ENCODE data around the gene TFCP2L1. TPM values are rescaled to one million over a fixed set of nuclear protein-coding genes. Genes with fewer than 3 reads are reported as not detected.
A peak's percentile ranks its signal among the peaks of the same experiment; 100 is the strongest.
"Not testable (repeated sequence)": the region's sequence is repeated elsewhere in the genome, so short reads cannot be mapped to it uniquely, and the experiment has no call there.

The TFCP2L1 gene, protein sequence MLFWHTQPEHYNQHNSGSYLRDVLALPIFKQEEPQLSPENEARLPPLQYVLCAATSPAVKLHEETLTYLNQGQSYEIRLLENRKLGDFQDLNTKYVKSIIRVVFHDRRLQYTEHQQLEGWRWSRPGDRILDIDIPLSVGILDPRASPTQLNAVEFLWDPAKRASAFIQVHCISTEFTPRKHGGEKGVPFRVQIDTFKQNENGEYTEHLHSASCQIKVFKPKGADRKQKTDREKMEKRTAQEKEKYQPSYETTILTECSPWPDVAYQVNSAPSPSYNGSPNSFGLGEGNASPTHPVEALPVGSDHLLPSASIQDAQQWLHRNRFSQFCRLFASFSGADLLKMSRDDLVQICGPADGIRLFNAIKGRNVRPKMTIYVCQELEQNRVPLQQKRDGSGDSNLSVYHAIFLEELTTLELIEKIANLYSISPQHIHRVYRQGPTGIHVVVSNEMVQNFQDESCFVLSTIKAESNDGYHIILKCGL
- 0.45 TPM for polyA plus RNA-seq
- long read RNA-seq, donor 1: 0 reads
- long read RNA-seq, donor 2, full-length matches to known transcripts: 1 of 1 reads
- long read RNA-seq, donor 2, partial matches to known transcripts: 0 of 1 reads
- long read RNA-seq, donor 2, other reads (novel, unspliced or antisense): 0 of 1 reads
- long read RNA-seq, donor 3: 0 reads
- long read RNA-seq, donor 4: 0 reads
- long read RNA-seq, donor 5, full-length matches to known transcripts: 1 of 1 reads
- long read RNA-seq, donor 5, partial matches to known transcripts: 0 of 1 reads
- long read RNA-seq, donor 5, other reads (novel, unspliced or antisense): 0 of 1 reads
- long read RNA-seq, donor 6: 0 reads
- long read RNA-seq, donor 7, full-length matches to known transcripts: 1 of 1 reads
- long read RNA-seq, donor 7, partial matches to known transcripts: 0 of 1 reads
- long read RNA-seq, donor 7, other reads (novel, unspliced or antisense): 0 of 1 reads
- long read RNA-seq, donor 8: 0 reads
- long read RNA-seq, donor 9: 0 reads
- long read RNA-seq, donor 10: 0 reads
- long read RNA-seq, donor 11: 0 reads

DNA sequence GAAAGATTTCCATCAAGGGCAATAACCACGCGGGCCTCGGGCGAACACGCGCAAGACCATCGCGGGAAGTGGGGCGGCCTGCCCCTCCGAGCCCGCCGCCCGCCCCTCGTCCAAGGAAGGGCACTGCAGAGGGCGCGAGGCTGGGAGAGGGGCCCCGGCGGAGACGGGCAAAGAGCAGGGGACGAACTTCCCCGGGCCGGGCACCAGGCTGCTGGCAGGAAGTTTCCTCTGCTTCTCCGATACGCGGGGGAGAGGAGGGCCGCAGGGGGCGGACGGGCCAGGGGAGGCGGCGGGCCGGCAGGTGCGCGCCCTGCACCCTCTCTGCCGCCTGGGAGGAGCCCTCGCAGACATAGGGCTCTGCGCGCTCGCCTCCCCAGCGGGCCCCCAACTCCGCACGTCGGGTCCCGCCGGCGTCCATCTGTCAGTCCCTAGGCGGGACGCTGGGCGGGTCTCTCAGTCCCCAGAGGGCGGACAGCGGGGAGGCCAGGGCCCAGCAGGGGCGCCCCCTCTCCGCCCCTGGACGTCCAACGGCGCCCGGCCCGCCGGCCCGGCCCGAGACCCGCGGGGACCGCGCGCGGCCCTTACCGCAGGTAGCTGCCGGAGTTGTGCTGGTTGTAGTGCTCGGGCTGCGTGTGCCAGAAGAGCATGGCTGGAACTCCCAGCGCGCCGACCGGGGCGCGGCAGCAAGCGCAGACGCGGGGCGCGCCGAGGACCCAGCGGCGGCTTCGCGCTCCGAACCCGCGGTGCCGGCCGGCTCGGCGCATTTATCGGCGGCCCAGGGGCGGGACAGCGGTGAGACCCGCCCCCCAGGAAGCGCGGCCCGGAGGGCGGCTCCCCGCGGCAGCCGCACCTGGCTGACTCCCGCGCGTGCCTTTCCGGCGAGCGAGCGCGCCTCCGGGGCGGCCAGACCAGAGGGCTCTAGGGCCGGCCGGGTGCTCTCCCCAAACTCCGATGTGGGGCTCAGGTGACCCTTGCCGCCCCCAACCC is at the start of gene TFCP2L1:
TFCP2L1 (minus strand) TSS at position 740 of the 987 bp plus-strand sequence; CDS start at position 647, 93 bp downstream.
- Histone ChIP-seq H3K4me3 (ENCODE audit: low read length) (peak within 1 kb of the TSS; percentile 32), H3K27ac (ENCODE audit: low read length) (no peak within 1 kb of the TSS), H3K9me3 (ENCODE audit: control insufficient read depth, low read depth, low read length) (peaks cover 2% of the 10 kb centered on the region), H3K36me3 (ENCODE audit: control insufficient read depth, insufficient read depth, low read length) (no peaks in the 10 kb centered on the region), H3K4me1 (ENCODE audit: control insufficient read depth, insufficient read depth, low read length) (peaks cover 9% of the 10 kb centered on the region), H3K27me3 (ENCODE audit: control insufficient read depth, insufficient read depth, low read length) (peaks cover 50% of the 10 kb centered on the region)
- WGBS (ENCODE audit: insufficient coverage, low lambda C conversion rate): no CpG with 5 or more reads among the region's 119 CpGs
- peak in 1 of 2 donors; percentile 67 for DNase-seq

DNA sequence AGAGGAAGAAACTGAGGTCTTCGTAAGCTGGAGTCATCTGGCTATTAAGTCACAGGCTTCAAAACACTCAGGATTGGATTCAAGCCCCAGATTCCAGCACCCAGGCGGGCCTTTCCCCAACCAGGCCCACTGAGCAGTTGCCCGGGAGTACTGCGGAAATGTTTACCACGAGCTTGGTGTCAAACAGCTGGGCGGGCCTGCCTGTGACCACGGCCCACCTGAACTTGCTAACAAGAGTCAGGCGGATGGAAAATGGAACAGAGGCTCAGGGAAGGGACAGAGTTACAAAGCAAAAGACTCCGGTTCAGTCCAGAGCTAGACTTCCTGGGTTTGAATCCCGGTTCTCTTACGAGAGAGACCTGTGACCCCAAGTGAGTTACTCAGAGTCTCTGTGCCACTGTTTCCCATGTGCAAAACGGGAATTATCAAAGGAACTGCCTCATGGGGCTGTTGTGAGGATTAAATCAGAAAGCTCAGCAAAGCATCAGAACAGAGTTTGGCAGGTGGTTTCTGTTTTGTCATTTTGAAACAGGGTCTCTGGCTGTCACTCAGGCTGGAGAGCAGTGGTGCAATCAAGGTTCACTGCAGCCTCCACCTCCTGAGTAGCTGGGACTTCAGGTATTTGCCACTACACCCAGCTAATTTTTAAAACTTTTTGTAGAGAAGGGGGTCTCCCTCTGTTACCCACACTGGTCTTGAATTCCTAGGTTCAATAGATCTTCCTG is 49.0 kb upstream of the TFCP2L1 start:
- DNase-seq: no peak
- Histone ChIP-seq H3K27me3 (ENCODE audit: control insufficient read depth, insufficient read depth, low read length) (no peaks in the 10 kb centered on the region), H3K4me3 (ENCODE audit: low read length) (no peak overlapping the region), H3K9me3 (ENCODE audit: control insufficient read depth, low read depth, low read length) (no peaks in the 10 kb centered on the region), H3K36me3 (ENCODE audit: control insufficient read depth, insufficient read depth, low read length) (peaks cover 9% of the 10 kb centered on the region), H3K27ac (ENCODE audit: low read length) (no peak overlapping the region), H3K4me1 (ENCODE audit: control insufficient read depth, insufficient read depth, low read length) (peaks cover 11% of the 10 kb centered on the region)
- WGBS (ENCODE audit: insufficient coverage, low lambda C conversion rate): 80% methylated on average over 3 of the region's 12 CpGs

DNA sequence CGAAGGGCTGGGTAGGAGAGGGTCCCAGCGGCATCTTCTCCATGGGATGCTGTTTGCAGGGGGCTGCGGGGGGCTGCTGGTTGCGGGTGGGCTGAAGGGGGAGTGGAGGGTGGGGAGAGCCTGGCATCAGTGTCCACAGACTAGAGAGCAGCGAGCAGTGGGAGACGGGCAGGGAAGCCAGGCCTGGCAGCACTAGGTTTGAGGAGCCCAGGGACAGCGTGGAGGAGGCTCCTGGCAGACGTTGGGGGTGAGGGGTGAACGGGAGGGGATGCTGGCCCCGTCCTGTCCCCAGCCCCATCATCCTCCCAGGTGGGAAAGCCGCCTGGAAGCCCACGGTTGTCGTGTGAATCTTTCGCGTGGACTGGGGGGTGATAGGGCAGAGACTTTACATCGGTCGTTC is 48.2 kb upstream of the TFCP2L1 start:
- Histone ChIP-seq H3K36me3 (ENCODE audit: control insufficient read depth, insufficient read depth, low read length) (peaks cover 3% of the 10 kb centered on the region), H3K27ac (ENCODE audit: low read length) (no peak overlapping the region), H3K9me3 (ENCODE audit: control insufficient read depth, low read depth, low read length) (no peaks in the 10 kb centered on the region), H3K27me3 (ENCODE audit: control insufficient read depth, insufficient read depth, low read length) (no peaks in the 10 kb centered on the region), H3K4me1 (ENCODE audit: control insufficient read depth, insufficient read depth, low read length) (peaks cover 11% of the 10 kb centered on the region), H3K4me3 (ENCODE audit: low read length) (no peak overlapping the region)
- DNase-seq: no peak
- WGBS (ENCODE audit: insufficient coverage, low lambda C conversion rate): no CpG with 5 or more reads among the region's 17 CpGs

DNA sequence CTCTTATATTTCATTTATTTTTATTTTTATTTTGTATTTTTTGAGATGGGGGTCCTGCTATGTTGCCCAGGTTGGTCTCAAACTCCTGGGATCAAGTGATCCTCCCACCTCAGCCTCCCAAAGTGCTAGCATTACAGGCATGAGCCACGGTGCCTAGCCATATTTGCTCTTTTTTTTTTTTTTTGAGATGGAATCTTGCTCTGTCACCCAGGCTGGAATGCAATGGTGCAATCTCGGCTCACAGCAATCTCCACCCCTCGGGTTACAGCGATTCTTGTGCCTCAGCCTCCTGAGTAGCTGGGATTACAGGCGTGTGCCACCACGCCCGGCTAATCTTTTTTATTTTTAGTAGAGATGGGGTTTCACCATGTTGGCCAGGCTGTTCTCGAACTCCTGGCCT is 46.3 kb upstream of the TFCP2L1 start:
- not testable (repeated sequence) for H3K36me3 ChIP-seq (ENCODE audit: control insufficient read depth, insufficient read depth, low read length); H3K9me3 ChIP-seq (ENCODE audit: control insufficient read depth, low read depth, low read length); H3K4me3 ChIP-seq (ENCODE audit: low read length); DNase-seq; H3K27ac ChIP-seq (ENCODE audit: low read length); H3K27me3 ChIP-seq (ENCODE audit: control insufficient read depth, insufficient read depth, low read length)
- H3K4me1 ChIP-seq (ENCODE audit: control insufficient read depth, insufficient read depth, low read length): peaks cover 11% of the 10 kb centered on the region
- no CpG with 5 or more reads among the region's 8 CpGs for WGBS (ENCODE audit: insufficient coverage, low lambda C conversion rate)

DNA sequence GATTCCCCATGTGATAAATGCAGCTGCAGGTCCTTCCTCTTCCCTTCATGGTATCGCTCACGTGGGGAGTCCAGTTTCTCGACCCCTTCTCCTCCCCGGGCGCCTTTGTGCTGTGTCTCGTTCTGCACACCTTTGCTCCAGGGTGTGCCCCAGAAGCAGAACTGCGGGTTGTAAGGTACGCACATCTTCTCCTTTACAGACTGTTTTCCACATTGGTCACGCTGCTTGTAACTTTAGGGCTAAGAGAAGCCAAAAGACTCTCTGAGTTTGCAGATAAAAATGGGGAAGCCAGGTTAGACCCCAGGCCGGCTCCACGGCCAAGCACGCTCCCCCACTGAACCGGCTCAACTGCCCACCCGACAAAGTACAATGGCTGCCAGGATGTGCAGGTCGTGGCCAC is 45.9 kb upstream of the TFCP2L1 start:
- H3K4me3 ChIP-seq (ENCODE audit: low read length): no peak overlapping the region
- no peaks in the 10 kb centered on the region for H3K9me3 ChIP-seq (ENCODE audit: control insufficient read depth, low read depth, low read length)
- H3K4me1 ChIP-seq (ENCODE audit: control insufficient read depth, insufficient read depth, low read length): peaks cover 11% of the 10 kb centered on the region
- H3K36me3 ChIP-seq (ENCODE audit: control insufficient read depth, insufficient read depth, low read length): no peaks in the 10 kb centered on the region
- WGBS (ENCODE audit: insufficient coverage, low lambda C conversion rate): 90% methylated on average over 2 of the region's 15 CpGs
- DNase-seq: no peak
- no peak overlapping the region for H3K27ac ChIP-seq (ENCODE audit: low read length)
- H3K27me3 ChIP-seq (ENCODE audit: control insufficient read depth, insufficient read depth, low read length): no peaks in the 10 kb centered on the region

DNA sequence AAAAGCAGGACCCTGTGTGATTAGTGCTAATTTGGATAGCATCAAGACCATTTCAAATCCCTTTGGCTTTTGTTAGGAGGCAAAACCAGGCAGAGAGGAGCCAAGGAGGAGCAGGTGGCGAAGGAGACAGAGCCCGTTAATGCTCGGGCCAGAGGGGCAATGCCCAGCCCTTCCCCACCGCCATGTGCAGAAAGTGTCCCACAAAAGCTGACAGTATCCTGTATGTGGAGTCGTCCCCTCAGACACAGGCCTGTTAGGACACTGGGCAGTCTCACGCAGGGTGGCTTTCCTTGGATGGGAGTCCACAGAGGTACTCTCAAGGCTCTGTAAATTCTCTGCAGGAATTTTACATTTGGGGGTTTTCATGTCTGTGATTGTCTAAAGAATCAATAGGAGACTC is 44.8 kb upstream of the TFCP2L1 start:
- Histone ChIP-seq H3K36me3 (ENCODE audit: control insufficient read depth, insufficient read depth, low read length) (no peaks in the 10 kb centered on the region), H3K4me1 (ENCODE audit: control insufficient read depth, insufficient read depth, low read length) (peaks cover 5% of the 10 kb centered on the region), H3K4me3 (ENCODE audit: low read length) (no peak overlapping the region), H3K27me3 (ENCODE audit: control insufficient read depth, insufficient read depth, low read length) (no peaks in the 10 kb centered on the region), H3K9me3 (ENCODE audit: control insufficient read depth, low read depth, low read length) (no peaks in the 10 kb centered on the region), H3K27ac (ENCODE audit: low read length) (no peak overlapping the region)
- no peak for DNase-seq
- WGBS (ENCODE audit: insufficient coverage, low lambda C conversion rate): no CpG with 5 or more reads among the region's 6 CpGs

DNA sequence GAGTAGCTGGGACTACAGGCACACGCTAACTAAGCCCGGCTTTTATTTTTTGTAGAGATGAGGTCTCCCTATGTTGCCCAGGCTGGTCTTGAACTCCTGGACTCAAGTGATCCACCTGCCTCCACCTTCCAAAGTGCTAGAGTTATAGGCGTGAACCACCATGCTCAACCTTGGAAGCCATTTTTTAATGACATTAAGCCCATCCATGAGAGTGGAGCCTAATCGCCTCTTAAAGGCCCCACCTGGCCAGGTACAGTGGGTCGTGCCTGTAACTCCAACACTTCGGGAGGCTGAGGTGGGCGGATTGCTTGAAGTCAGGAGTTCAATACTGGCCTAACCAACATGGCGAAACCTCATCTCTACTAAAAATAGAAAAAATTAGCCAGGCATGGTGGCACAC is 41.6 kb upstream of the TFCP2L1 start:
- DNase-seq: no peak
- H3K4me3 ChIP-seq (ENCODE audit: low read length): no peak overlapping the region
- H3K4me1 ChIP-seq (ENCODE audit: control insufficient read depth, insufficient read depth, low read length): no peaks in the 10 kb centered on the region
- H3K27me3 ChIP-seq (ENCODE audit: control insufficient read depth, insufficient read depth, low read length): no peaks in the 10 kb centered on the region
- no peak overlapping the region for H3K27ac ChIP-seq (ENCODE audit: low read length)
- no peaks in the 10 kb centered on the region for H3K36me3 ChIP-seq (ENCODE audit: control insufficient read depth, insufficient read depth, low read length)
- WGBS (ENCODE audit: insufficient coverage, low lambda C conversion rate): no CpG with 5 or more reads among the region's 8 CpGs
- H3K9me3 ChIP-seq (ENCODE audit: control insufficient read depth, low read depth, low read length): no peaks in the 10 kb centered on the region

DNA sequence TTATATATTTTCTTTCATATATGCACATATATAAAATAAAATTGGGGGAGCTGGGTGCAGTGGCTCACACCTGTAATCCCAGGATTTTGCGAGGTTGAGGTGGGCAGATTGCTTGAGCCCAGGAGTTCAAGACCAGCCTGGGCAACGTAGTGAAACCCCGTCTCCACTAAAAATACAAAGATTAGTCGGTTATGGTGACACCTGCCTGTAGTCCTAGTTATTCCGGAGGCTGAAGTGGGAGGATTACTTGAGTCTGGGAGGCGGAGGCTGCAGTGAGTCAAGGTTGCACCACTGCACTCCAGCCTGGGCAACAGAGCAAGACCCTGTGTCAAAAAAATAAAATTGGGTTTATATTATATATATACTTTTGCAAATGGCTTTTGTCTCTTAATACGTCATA is 39.6 kb upstream of the TFCP2L1 start:
- no peaks in the 10 kb centered on the region for H3K36me3 ChIP-seq (ENCODE audit: control insufficient read depth, insufficient read depth, low read length)
- H3K4me1 ChIP-seq (ENCODE audit: control insufficient read depth, insufficient read depth, low read length): no peaks in the 10 kb centered on the region
- H3K9me3 ChIP-seq (ENCODE audit: control insufficient read depth, low read depth, low read length): no peaks in the 10 kb centered on the region
- H3K27me3 ChIP-seq (ENCODE audit: control insufficient read depth, insufficient read depth, low read length): no peaks in the 10 kb centered on the region
- H3K4me3 ChIP-seq (ENCODE audit: low read length): no peak overlapping the region
- DNase-seq: no peak
- no peak overlapping the region for H3K27ac ChIP-seq (ENCODE audit: low read length)
- no CpG with 5 or more reads among the region's 7 CpGs for WGBS (ENCODE audit: insufficient coverage, low lambda C conversion rate)

DNA sequence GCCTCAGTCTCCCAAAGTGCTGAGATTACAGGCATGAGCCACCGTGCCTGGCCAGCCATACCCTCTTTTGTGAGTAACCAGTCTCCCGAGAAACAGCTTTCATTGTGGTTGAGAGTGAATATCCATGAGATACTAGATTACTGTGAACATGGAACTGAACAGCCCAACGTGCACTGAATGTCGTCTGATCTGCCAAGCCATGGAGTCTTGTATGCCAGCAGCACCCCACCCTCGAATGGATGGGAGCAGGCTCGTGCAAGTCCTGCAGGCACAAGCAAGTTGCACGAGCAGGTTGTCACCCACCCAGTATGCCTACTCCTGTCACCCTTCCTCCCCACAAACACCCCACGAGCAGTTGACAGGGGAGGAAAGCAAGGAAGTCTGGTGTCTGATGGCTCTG is 36.5 kb upstream of the TFCP2L1 start:
- no peak for DNase-seq
- Histone ChIP-seq H3K27me3 (ENCODE audit: control insufficient read depth, insufficient read depth, low read length) (no peaks in the 10 kb centered on the region), H3K27ac (ENCODE audit: low read length) (no peak overlapping the region), H3K4me3 (ENCODE audit: low read length) (no peak overlapping the region), H3K36me3 (ENCODE audit: control insufficient read depth, insufficient read depth, low read length) (no peaks in the 10 kb centered on the region), H3K4me1 (ENCODE audit: control insufficient read depth, insufficient read depth, low read length) (no peaks in the 10 kb centered on the region), H3K9me3 (ENCODE audit: control insufficient read depth, low read depth, low read length) (no peaks in the 10 kb centered on the region)
- no CpG with 5 or more reads among the region's 8 CpGs for WGBS (ENCODE audit: insufficient coverage, low lambda C conversion rate)
